Kidney (tissue), 14 donors: ENCODE measurements around the gene GPR151. TPM values are rescaled to one million over a fixed set of nuclear protein-coding genes. Genes with fewer than 3 reads are reported as not detected.

Source experiments
- DNase-seq, 5 donors: peaks; one replicate each; pipeline ENCODE4 v3.0.0-alpha.2; 2013 to 2020
- FAIRE-seq: peaks from 2 replicates; lab custom pipeline; 2012; peaks lifted over from hg19 to GRCh38; lab: Jason Lieb, UNC
- H3K27ac ChIP-seq, 2 donors: one replicate each; pipeline ENCODE4 v1.7.0; 2013; ENCODE audit warnings: low read depth in 2 of 2, low read length in 2 of 2, inconsistent platforms in 1 of 2
- H3K27me3 ChIP-seq: one replicate; pipeline ENCODE4 v1.7.1; 2013; ENCODE audit warnings: low read length, inconsistent platforms; ENCODE audit not compliant: control insufficient read depth, insufficient read depth
- H3K36me3 ChIP-seq, 3 donors: one replicate each; pipeline versions ENCODE4 v1.7.0 to v1.7.1; 2013; ENCODE audit warnings: low read length in 3 of 3, control low read depth in 1 of 3, inconsistent platforms in 1 of 3; ENCODE audit not compliant: insufficient read depth in 3 of 3, control insufficient read depth in 2 of 3
- H3K4me1 ChIP-seq, 3 donors: one replicate each; pipeline versions ENCODE4 v1.7.0 to v1.7.1; 2013; ENCODE audit warnings: low read length in 3 of 3, inconsistent platforms in 1 of 3, low read depth in 1 of 3; ENCODE audit not compliant: control insufficient read depth in 2 of 3, insufficient read depth in 2 of 3
- H3K4me3 ChIP-seq, 3 donors: one replicate each; pipeline versions ENCODE4 v1.7.0 to v1.8.1; 2013; ENCODE audit warnings: low read length in 3 of 3, control low read depth in 1 of 3, inconsistent platforms in 1 of 3
- H3K9ac ChIP-seq, 3 donors: one replicate each; pipeline versions ENCODE4 v1.7.0 to v1.7.1; 2013; ENCODE audit warnings: low read length in 3 of 3, control low read depth in 1 of 3, inconsistent platforms in 1 of 3
- H3K9me3 ChIP-seq, 3 donors: one replicate each; pipeline versions ENCODE4 v1.7.0 to v1.7.1; 2013; ENCODE audit warnings: low read length in 3 of 3, control low read depth in 1 of 3, inconsistent platforms in 1 of 3; ENCODE audit not compliant: control insufficient read depth in 2 of 3, insufficient read depth in 1 of 3
- intact Hi-C: fragments of 100-400 bp; cut with DNase I; formaldehyde crosslinking; loops from one replicate; pipeline ENCODE4 v1.11.1; 2022
- polyA plus RNA-seq: library from polyadenylated mRNA; stranded (reverse); fragments of 350-450 nt; fragmentation: Illumina TruSeq; extraction: RNeasy Lipid Tissue Mini Kit (QIAGEN cat#74804); gene quantifications from one replicate; pipeline ENCODE4 v1.2.3, GENCODE V29; 2014; ENCODE audit warnings: low read depth, low replicate concordance; ENCODE audit not compliant: insufficient read depth
- total RNA-seq: library from RNA; stranded (reverse); fragmentation: NEBNext Ultra II Directional; extraction: Animal tissue kit (Norgen Biotek cat#: 25700); gene quantifications from one replicate; pipeline ENCODE4 v1.2.1, GENCODE V29; 2021
- TF ChIP-seq, protein P1 (sequence below): IDR thresholded peaks from 3 replicates; pipeline ENCODE4 v1.5.1; 2012; ENCODE audit warnings: mild to moderate bottlenecking, moderate library complexity, borderline replicate concordance; ENCODE audit not compliant: insufficient read depth; ENCODE audit errors: extremely low read depth
- donor health status: control.
- donor health status: control.
- donor health status: control.
- donor health status: control.
- donor health status: control.
- donor health status: DM: yes; HTN: yes; CAD: no.
- donor health status: Normal renal cell carcinoma (clear cell type).

GPR151 gene
- total and polyA plus RNA-seq, 2 donors from 2014 or later = not detected

- no peaks in the 10 kb centered on the region for H3K4me1 ChIP-seq
- H3K27me3 ChIP-seq = no peaks in the 10 kb centered on the region
- FAIRE-seq (no peak), DNase-seq (no peak)
- peaks cover 0 to 4% (median 2%) of the 10 kb centered on the region in 3 donors for H3K36me3 ChIP-seq
- no peaks in the 10 kb centered on the region for H3K9me3 ChIP-seq
- no peak overlapping the region for H3K4me3 ChIP-seq
- TF ChIP-seq, protein P1, sequence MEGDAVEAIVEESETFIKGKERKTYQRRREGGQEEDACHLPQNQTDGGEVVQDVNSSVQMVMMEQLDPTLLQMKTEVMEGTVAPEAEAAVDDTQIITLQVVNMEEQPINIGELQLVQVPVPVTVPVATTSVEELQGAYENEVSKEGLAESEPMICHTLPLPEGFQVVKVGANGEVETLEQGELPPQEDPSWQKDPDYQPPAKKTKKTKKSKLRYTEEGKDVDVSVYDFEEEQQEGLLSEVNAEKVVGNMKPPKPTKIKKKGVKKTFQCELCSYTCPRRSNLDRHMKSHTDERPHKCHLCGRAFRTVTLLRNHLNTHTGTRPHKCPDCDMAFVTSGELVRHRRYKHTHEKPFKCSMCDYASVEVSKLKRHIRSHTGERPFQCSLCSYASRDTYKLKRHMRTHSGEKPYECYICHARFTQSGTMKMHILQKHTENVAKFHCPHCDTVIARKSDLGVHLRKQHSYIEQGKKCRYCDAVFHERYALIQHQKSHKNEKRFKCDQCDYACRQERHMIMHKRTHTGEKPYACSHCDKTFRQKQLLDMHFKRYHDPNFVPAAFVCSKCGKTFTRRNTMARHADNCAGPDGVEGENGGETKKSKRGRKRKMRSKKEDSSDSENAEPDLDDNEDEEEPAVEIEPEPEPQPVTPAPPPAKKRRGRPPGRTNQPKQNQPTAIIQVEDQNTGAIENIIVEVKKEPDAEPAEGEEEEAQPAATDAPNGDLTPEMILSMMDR = no peak
- intact Hi-C loops = no loop called here
- no peak overlapping the region for H3K27ac ChIP-seq
- no peak overlapping the region for H3K9ac ChIP-seq
These were observed 25.7 kb downstream of the GPR151 start for GRCh38 chr5:146490089-146490843.

- H3K27ac ChIP-seq = no peak overlapping the region
- TF ChIP-seq, protein P1 = no peak
- no peaks in the 10 kb centered on the region for H3K9me3 ChIP-seq
- no peak overlapping the region for H3K9ac ChIP-seq
- intact Hi-C loops = no loop called here
- DNase-seq (no peak), FAIRE-seq (no peak)
- H3K36me3 ChIP-seq = peaks cover 4 to 33% (median 16%) of the 10 kb centered on the region in 3 donors
- no peak overlapping the region for H3K4me3 ChIP-seq
- H3K27me3 ChIP-seq = no peaks in the 10 kb centered on the region
- no peaks in the 10 kb centered on the region for H3K4me1 ChIP-seq
These were observed 31.1 kb downstream of the GPR151 start for GRCh38 chr5:146484714-146485391.

GRCh38 chr5:146482775-146483174, 33.2 kb downstream of the GPR151 start:
- H3K9me3 ChIP-seq = no peaks in the 10 kb centered on the region
- H3K4me1 ChIP-seq = no peaks in the 10 kb centered on the region
- H3K27ac ChIP-seq = no peak overlapping the region
- FAIRE-seq (no peak), DNase-seq (no peak)
- H3K27me3 ChIP-seq = no peaks in the 10 kb centered on the region
- intact Hi-C loops = no loop called here
- H3K9ac ChIP-seq = no peak overlapping the region
- TF ChIP-seq, protein P1 = no peak
- no peak overlapping the region for H3K4me3 ChIP-seq
- H3K36me3 ChIP-seq = peaks cover 4 to 29% (median 16%) of the 10 kb centered on the region in 3 donors
